WTC11 (cell line): ENCODE measurements around the gene RTN4RL1. TPM values are rescaled to one million over a fixed set of nuclear protein-coding genes. Genes with fewer than 3 reads are reported as not detected.

ENCODE experiments used
- ATAC-seq: fragments of 200-7000 bp; cut with Tn5 transposase; 2 replicates; pipeline ENCODE4 v1.10.0; 2021; ENCODE audit warnings: mild to moderate bottlenecking, moderate library complexity
- CTCF ChIA-PET: fragments of 300-600 bp; sonication (Branson Sonifier 250); formaldehyde crosslinking; loops from one replicate; lab custom pipeline; 2021; ENCODE audit warnings: antibody characterized with exemption; lab: Charles Lee
- POLR2A ChIA-PET: fragments of 350-600 bp; sonication (Branson Sonifier 250); formaldehyde crosslinking; loops from one replicate; lab custom pipeline; 2021; ENCODE audit warnings: antibody characterized with exemption; lab: Charles Lee
- DNase-seq: peaks from one replicate; pipeline ENCODE4 v3.0.0; 2021; ENCODE audit warnings: low spot score
- H3K27ac Mint-ChIP-seq: 2 replicates; pipeline ENCODE4 v1.8.0; 2021; ENCODE audit warnings: mixed read lengths
- H3K27me3 Mint-ChIP-seq: 2 replicates; pipeline ENCODE4 v1.8.0; 2021; ENCODE audit warnings: low read depth, mild to moderate bottlenecking, moderate library complexity, mixed read lengths
- H3K36me3 Mint-ChIP-seq: 2 replicates; pipeline ENCODE4 v1.8.0; 2021; ENCODE audit warnings: mixed read lengths
- H3K4me1 Mint-ChIP-seq: 2 replicates; pipeline ENCODE4 v1.8.0; 2022; ENCODE audit warnings: mixed read lengths
- H3K4me3 Mint-ChIP-seq: 2 replicates; pipeline ENCODE4 v1.8.0; 2021; ENCODE audit warnings: mild to moderate bottlenecking, moderate library complexity, mixed read lengths
- H3K9me3 Mint-ChIP-seq: 2 replicates; pipeline ENCODE4 v1.8.0; 2021; ENCODE audit warnings: mixed read lengths
- ATF1 ChIP-seq: sonication (generic); formaldehyde crosslinking; IDR thresholded peaks from 2 replicates; pipeline ENCODE4 v1.8.1; 2023; ENCODE audit warnings: mild to moderate bottlenecking, moderate library complexity, missing genetic modification reagents
- CBFB ChIP-seq: sonication (generic); formaldehyde crosslinking; IDR thresholded peaks from 2 replicates; pipeline ENCODE4 v1.8.1; 2022; ENCODE audit warnings: mild to moderate bottlenecking, low read depth, missing genetic modification reagents
- CREB1 ChIP-seq: sonication (generic); formaldehyde crosslinking; IDR thresholded peaks from 2 replicates; pipeline ENCODE4 v1.8.0; 2023; ENCODE audit warnings: mild to moderate bottlenecking, missing genetic modification reagents
- CREM ChIP-seq: sonication (generic); formaldehyde crosslinking; IDR thresholded peaks from 2 replicates; pipeline ENCODE4 v1.8.1; 2022; ENCODE audit warnings: mild to moderate bottlenecking, missing genetic modification reagents, moderate library complexity
- ESRRA ChIP-seq: sonication (generic); formaldehyde crosslinking; IDR thresholded peaks from 2 replicates; pipeline ENCODE4 v1.8.1; 2022; ENCODE audit warnings: mild to moderate bottlenecking, missing genetic modification reagents, borderline replicate concordance
- FOXP1 ChIP-seq: sonication (generic); formaldehyde crosslinking; IDR thresholded peaks from 2 replicates; pipeline ENCODE4 v1.8.0; 2022; ENCODE audit warnings: missing genetic modification reagents, mild to moderate bottlenecking, moderate library complexity, borderline replicate concordance
- GABPB1 ChIP-seq: sonication (generic); formaldehyde crosslinking; IDR thresholded peaks from 2 replicates; pipeline ENCODE4 v1.8.1; 2023; ENCODE audit warnings: mild to moderate bottlenecking, missing genetic modification reagents
- GTF2I ChIP-seq: fragments of 250-450 bp; sonication (Bioruptor Pico); conservative IDR thresholded peaks from 2 replicates; pipeline ENCODE4 v1.4.0; 2021; ENCODE audit warnings: mild to moderate bottlenecking
- MYBL2 ChIP-seq: sonication (generic); formaldehyde crosslinking; IDR thresholded peaks from 2 replicates; pipeline ENCODE4 v1.8.1; 2023; ENCODE audit warnings: mild to moderate bottlenecking, moderate library complexity, missing genetic modification reagents
- NFE2L1 ChIP-seq: sonication (generic); formaldehyde crosslinking; IDR thresholded peaks from 2 replicates; pipeline ENCODE4 v1.8.1; 2023; ENCODE audit warnings: missing genetic modification reagents
- NR3C1 ChIP-seq: sonication (generic); formaldehyde crosslinking; conservative IDR thresholded peaks from 2 replicates; pipeline ENCODE4 v1.8.1; 2023; ENCODE audit warnings: low read depth, mild to moderate bottlenecking, missing genetic modification reagents
- OVOL2 ChIP-seq: fragments of 250-450 bp; sonication (Bioruptor Pico); IDR thresholded peaks from 2 replicates; pipeline ENCODE4 v1.9.0; 2021; ENCODE audit warnings: mild to moderate bottlenecking, borderline replicate concordance
- RORB ChIP-seq: fragments of 250-450 bp; sonication (Bioruptor Pico); IDR thresholded peaks from 2 replicates; pipeline ENCODE4 v1.9.0; 2021; ENCODE audit warnings: mild to moderate bottlenecking
- SOX15 ChIP-seq: fragments of 250-450 bp; sonication (Bioruptor Pico); IDR thresholded peaks from 2 replicates; pipeline ENCODE4 v1.9.0; 2021; ENCODE audit warnings: mild to moderate bottlenecking
- TEAD4 ChIP-seq: sonication (generic); formaldehyde crosslinking; IDR thresholded peaks from 2 replicates; pipeline ENCODE4 v1.8.0; 2022; ENCODE audit warnings: mild to moderate bottlenecking, missing genetic modification reagents
- ZNF121 ChIP-seq: sonication (generic); formaldehyde crosslinking; IDR thresholded peaks from 2 replicates; pipeline ENCODE4 v1.8.0; 2023; ENCODE audit warnings: missing genetic modification reagents
- ZNF263 ChIP-seq: sonication (generic); formaldehyde crosslinking; IDR thresholded peaks from 2 replicates; pipeline ENCODE4 v1.8.1; 2022; ENCODE audit warnings: low read depth, mild to moderate bottlenecking, moderate library complexity, missing genetic modification reagents
- ZNF396 ChIP-seq: fragments of 250-450 bp; sonication (Bioruptor Pico); IDR thresholded peaks from 2 replicates; pipeline ENCODE4 v1.8.0; 2021; ENCODE audit warnings: mild to moderate bottlenecking, moderate library complexity, borderline replicate concordance
- total RNA-seq: library from RNA; stranded (reverse); gene quantifications from 3 replicates; pipeline ENCODE4 v1.2.3, GENCODE V29; 2021
- TF ChIP-seq, protein P1 (sequence below): sonication (generic); formaldehyde crosslinking; IDR thresholded peaks from 2 replicates; pipeline ENCODE4 v1.8.0; 2023; ENCODE audit warnings: missing genetic modification reagents
- TF ChIP-seq, protein P2 (sequence below): sonication (generic); formaldehyde crosslinking; IDR thresholded peaks from 2 replicates; pipeline ENCODE4 v1.8.1; 2022; ENCODE audit warnings: mild to moderate bottlenecking, missing genetic modification reagents, moderate library complexity, borderline replicate concordance
- TF ChIP-seq, protein P3 (sequence below): sonication (generic); formaldehyde crosslinking; IDR thresholded peaks from 2 replicates; pipeline ENCODE4 v1.8.0; 2023; ENCODE audit warnings: mild to moderate bottlenecking, missing genetic modification reagents
- TF ChIP-seq, protein P4 (sequence below): sonication (generic); formaldehyde crosslinking; IDR thresholded peaks from 2 replicates; pipeline ENCODE4 v1.8.1; 2023; ENCODE audit warnings: mild to moderate bottlenecking, missing genetic modification reagents, moderate library complexity
- TF ChIP-seq, protein P5 (sequence below): sonication (generic); formaldehyde crosslinking; IDR thresholded peaks from 2 replicates; pipeline ENCODE4 v1.8.0; 2022; ENCODE audit warnings: mild to moderate bottlenecking, missing genetic modification reagents
- TF ChIP-seq, protein P6 (sequence below): fragments of 250-450 bp; sonication (Bioruptor Pico); IDR thresholded peaks from 2 replicates; pipeline ENCODE4 v1.9.0; 2021; ENCODE audit warnings: mild to moderate bottlenecking
- TF ChIP-seq, protein P7 (sequence below): sonication (generic); formaldehyde crosslinking; IDR thresholded peaks from 2 replicates; pipeline ENCODE4 v1.8.1; 2022; ENCODE audit warnings: low read depth, missing genetic modification reagents, borderline replicate concordance
- TF ChIP-seq, protein P8 (sequence below): fragments of 250-450 bp; sonication (Bioruptor Pico); IDR thresholded peaks from 2 replicates; pipeline ENCODE4 v1.9.0; 2021; ENCODE audit warnings: moderate library complexity, mild to moderate bottlenecking, inconsistent platforms, borderline replicate concordance

Gene RTN4RL1
- total RNA-seq, 1 experiment from 2014 or later: 0.72 TPM

DNA sequence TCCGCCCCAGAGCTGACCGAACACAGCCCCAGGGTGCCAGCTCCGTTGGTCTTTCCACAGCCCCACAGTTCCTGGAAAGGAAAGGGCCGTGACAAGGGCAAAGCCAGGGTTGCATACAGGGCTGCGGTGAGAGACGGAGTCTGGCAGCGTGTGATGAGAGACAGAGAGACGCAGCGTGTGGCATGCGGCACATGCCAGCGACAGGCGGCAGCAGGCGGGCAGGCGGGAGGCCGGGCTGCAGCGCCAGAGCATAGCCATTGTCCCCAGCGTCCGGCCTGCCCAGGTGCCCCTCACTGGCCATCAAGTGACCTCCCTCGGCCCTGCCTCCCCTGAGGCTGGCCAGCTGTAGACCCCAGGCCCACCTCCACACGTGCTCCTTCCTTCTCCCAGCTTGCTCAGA, 8.6 kb downstream of the RTN4RL1 start:
- TF ChIP-seq, protein P1, sequence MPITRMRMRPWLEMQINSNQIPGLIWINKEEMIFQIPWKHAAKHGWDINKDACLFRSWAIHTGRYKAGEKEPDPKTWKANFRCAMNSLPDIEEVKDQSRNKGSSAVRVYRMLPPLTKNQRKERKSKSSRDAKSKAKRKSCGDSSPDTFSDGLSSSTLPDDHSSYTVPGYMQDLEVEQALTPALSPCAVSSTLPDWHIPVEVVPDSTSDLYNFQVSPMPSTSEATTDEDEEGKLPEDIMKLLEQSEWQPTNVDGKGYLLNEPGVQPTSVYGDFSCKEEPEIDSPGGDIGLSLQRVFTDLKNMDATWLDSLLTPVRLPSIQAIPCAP (CRISPR knock-in tag): no peak
- TF ChIP-seq NR3C1 (CRISPR knock-in tag): no peak
- TF ChIP-seq CBFB (CRISPR knock-in tag): no peak
- TF ChIP-seq GABPB1 (CRISPR knock-in tag): no peak
- TF ChIP-seq GTF2I: no peak
- no peak for TF ChIP-seq SOX15
- no peak for TF ChIP-seq RORB (CRISPR knock-in tag)
- TF ChIP-seq, protein P2, sequence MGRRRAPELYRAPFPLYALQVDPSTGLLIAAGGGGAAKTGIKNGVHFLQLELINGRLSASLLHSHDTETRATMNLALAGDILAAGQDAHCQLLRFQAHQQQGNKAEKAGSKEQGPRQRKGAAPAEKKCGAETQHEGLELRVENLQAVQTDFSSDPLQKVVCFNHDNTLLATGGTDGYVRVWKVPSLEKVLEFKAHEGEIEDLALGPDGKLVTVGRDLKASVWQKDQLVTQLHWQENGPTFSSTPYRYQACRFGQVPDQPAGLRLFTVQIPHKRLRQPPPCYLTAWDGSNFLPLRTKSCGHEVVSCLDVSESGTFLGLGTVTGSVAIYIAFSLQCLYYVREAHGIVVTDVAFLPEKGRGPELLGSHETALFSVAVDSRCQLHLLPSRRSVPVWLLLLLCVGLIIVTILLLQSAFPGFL (CRISPR knock-in tag): no peak
- no peak for TF ChIP-seq ZNF396 (CRISPR knock-in tag)
- TF ChIP-seq ZNF263: no peak
- TF ChIP-seq CREB1 (CRISPR knock-in tag): no peak
- TF ChIP-seq, protein P3, sequence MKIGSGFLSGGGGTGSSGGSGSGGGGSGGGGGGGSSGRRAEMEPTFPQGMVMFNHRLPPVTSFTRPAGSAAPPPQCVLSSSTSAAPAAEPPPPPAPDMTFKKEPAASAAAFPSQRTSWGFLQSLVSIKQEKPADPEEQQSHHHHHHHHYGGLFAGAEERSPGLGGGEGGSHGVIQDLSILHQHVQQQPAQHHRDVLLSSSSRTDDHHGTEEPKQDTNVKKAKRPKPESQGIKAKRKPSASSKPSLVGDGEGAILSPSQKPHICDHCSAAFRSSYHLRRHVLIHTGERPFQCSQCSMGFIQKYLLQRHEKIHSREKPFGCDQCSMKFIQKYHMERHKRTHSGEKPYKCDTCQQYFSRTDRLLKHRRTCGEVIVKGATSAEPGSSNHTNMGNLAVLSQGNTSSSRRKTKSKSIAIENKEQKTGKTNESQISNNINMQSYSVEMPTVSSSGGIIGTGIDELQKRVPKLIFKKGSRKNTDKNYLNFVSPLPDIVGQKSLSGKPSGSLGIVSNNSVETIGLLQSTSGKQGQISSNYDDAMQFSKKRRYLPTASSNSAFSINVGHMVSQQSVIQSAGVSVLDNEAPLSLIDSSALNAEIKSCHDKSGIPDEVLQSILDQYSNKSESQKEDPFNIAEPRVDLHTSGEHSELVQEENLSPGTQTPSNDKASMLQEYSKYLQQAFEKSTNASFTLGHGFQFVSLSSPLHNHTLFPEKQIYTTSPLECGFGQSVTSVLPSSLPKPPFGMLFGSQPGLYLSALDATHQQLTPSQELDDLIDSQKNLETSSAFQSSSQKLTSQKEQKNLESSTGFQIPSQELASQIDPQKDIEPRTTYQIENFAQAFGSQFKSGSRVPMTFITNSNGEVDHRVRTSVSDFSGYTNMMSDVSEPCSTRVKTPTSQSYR: no peak
- no peak for TF ChIP-seq CREM (CRISPR knock-in tag)
- TF ChIP-seq NFE2L1 (CRISPR knock-in tag): no peak
- TF ChIP-seq OVOL2 (CRISPR knock-in tag): no peak
- TF ChIP-seq, protein P4, sequence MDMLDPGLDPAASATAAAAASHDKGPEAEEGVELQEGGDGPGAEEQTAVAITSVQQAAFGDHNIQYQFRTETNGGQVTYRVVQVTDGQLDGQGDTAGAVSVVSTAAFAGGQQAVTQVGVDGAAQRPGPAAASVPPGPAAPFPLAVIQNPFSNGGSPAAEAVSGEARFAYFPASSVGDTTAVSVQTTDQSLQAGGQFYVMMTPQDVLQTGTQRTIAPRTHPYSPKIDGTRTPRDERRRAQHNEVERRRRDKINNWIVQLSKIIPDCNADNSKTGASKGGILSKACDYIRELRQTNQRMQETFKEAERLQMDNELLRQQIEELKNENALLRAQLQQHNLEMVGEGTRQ (CRISPR knock-in tag): no peak
- TF ChIP-seq TEAD4 (CRISPR knock-in tag): no peak
- TF ChIP-seq, protein P5, sequence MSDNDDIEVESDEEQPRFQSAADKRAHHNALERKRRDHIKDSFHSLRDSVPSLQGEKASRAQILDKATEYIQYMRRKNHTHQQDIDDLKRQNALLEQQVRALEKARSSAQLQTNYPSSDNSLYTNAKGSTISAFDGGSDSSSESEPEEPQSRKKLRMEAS (CRISPR knock-in tag): no peak
- no peak for TF ChIP-seq ESRRA
- no peak for TF ChIP-seq FOXP1 (CRISPR knock-in tag)
- DNase-seq (no peak), ATAC-seq (no peak)
- peaks cover 75% of the 10 kb centered on the region for H3K27me3 Mint-ChIP-seq
- H3K27ac Mint-ChIP-seq: no peak overlapping the region
- H3K4me1 Mint-ChIP-seq: peaks cover 18% of the 10 kb centered on the region
- ChIA-PET POLR2A (no interaction called here), CTCF (no interaction called here)
- no peaks in the 10 kb centered on the region for H3K9me3 Mint-ChIP-seq
- H3K36me3 Mint-ChIP-seq: no peaks in the 10 kb centered on the region
- no peak overlapping the region for H3K4me3 Mint-ChIP-seq

DNA sequence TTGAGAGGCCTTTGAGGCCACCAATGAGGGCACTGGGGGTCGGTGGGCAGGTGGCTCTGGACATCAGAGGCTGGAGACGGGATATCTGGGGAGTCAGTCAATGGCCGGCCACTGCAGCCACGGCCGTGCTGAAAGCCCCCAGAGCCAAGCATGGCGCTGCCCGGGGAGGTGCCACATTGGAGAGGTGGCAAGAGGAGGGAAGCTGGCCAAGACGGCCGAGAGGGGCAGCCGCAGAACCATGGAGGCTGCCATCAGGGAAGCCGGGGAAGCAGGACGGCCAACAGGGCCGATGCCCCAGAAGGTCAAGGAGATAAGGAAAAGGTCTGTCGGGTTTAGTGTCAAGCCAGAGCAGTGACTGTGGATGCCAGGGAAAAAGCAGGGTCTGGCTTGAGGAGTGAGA, 9.8 kb downstream of the RTN4RL1 start:
- Mint-ChIP-seq H3K27ac (no peak overlapping the region), H3K4me3 (no peak overlapping the region), H3K9me3 (no peaks in the 10 kb centered on the region), H3K4me1 (peaks cover 22% of the 10 kb centered on the region), H3K36me3 (no peaks in the 10 kb centered on the region), H3K27me3 (peaks cover 67% of the 10 kb centered on the region)
- POLR2A ChIA-PET: no interaction called here
- no peak for ATAC-seq
- CTCF ChIA-PET: no interaction called here
- no peak for DNase-seq
- TF ChIP-seq, protein P2 (CRISPR knock-in tag): no peak
- TF ChIP-seq, protein P6, sequence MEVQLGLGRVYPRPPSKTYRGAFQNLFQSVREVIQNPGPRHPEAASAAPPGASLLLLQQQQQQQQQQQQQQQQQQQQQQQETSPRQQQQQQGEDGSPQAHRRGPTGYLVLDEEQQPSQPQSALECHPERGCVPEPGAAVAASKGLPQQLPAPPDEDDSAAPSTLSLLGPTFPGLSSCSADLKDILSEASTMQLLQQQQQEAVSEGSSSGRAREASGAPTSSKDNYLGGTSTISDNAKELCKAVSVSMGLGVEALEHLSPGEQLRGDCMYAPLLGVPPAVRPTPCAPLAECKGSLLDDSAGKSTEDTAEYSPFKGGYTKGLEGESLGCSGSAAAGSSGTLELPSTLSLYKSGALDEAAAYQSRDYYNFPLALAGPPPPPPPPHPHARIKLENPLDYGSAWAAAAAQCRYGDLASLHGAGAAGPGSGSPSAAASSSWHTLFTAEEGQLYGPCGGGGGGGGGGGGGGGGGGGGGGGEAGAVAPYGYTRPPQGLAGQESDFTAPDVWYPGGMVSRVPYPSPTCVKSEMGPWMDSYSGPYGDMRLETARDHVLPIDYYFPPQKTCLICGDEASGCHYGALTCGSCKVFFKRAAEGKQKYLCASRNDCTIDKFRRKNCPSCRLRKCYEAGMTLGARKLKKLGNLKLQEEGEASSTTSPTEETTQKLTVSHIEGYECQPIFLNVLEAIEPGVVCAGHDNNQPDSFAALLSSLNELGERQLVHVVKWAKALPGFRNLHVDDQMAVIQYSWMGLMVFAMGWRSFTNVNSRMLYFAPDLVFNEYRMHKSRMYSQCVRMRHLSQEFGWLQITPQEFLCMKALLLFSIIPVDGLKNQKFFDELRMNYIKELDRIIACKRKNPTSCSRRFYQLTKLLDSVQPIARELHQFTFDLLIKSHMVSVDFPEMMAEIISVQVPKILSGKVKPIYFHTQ (CRISPR knock-in tag): no peak
- no peak for TF ChIP-seq MYBL2 (CRISPR knock-in tag)
- no peak for TF ChIP-seq ATF1 (CRISPR knock-in tag)
- TF ChIP-seq, protein P7, sequence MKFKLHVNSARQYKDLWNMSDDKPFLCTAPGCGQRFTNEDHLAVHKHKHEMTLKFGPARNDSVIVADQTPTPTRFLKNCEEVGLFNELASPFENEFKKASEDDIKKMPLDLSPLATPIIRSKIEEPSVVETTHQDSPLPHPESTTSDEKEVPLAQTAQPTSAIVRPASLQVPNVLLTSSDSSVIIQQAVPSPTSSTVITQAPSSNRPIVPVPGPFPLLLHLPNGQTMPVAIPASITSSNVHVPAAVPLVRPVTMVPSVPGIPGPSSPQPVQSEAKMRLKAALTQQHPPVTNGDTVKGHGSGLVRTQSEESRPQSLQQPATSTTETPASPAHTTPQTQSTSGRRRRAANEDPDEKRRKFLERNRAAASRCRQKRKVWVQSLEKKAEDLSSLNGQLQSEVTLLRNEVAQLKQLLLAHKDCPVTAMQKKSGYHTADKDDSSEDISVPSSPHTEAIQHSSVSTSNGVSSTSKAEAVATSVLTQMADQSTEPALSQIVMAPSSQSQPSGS (CRISPR knock-in tag): no peak
- TF ChIP-seq, protein P8, sequence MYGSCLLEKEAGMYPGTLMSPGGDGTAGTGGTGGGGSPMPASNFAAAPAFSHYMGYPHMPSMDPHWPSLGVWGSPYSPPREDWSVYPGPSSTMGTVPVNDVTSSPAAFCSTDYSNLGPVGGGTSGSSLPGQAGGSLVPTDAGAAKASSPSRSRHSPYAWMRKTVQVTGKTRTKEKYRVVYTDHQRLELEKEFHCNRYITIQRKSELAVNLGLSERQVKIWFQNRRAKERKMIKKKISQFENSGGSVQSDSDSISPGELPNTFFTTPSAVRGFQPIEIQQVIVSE: no peak
- TF ChIP-seq ZNF121 (CRISPR knock-in tag): no peak
- no peak for TF ChIP-seq ESRRA
